Right lobe of liver (tissue), 4 donors: ENCODE results near the gene TPRN.

Experiments
- CTCF ChIP-seq, 4 donors: fragments of 200-600 bp in 3 of 4; fragments of 450-650 bp in 1 of 4; IDR thresholded peaks; one replicate each; pipeline versions ENCODE4 v1.5.1 to v1.8.0; 2016 to 2022; ENCODE audit warnings: antibody characterized with exemption in 4 of 4, mild to moderate bottlenecking in 2 of 4
- POLR2A ChIP-seq: fragments of 450-650 bp; IDR thresholded peaks from one replicate; pipeline ENCODE4 v1.6.1; 2017; ENCODE audit warnings: antibody characterized with exemption, mild to moderate bottlenecking
- donor health status: DM: no; HTN: no; CAD: no.
- donor health status: DM: no; HTN: no; CAD: no.
- donor health status: DM: no; HTN: yes; CAD: no.

DNA sequence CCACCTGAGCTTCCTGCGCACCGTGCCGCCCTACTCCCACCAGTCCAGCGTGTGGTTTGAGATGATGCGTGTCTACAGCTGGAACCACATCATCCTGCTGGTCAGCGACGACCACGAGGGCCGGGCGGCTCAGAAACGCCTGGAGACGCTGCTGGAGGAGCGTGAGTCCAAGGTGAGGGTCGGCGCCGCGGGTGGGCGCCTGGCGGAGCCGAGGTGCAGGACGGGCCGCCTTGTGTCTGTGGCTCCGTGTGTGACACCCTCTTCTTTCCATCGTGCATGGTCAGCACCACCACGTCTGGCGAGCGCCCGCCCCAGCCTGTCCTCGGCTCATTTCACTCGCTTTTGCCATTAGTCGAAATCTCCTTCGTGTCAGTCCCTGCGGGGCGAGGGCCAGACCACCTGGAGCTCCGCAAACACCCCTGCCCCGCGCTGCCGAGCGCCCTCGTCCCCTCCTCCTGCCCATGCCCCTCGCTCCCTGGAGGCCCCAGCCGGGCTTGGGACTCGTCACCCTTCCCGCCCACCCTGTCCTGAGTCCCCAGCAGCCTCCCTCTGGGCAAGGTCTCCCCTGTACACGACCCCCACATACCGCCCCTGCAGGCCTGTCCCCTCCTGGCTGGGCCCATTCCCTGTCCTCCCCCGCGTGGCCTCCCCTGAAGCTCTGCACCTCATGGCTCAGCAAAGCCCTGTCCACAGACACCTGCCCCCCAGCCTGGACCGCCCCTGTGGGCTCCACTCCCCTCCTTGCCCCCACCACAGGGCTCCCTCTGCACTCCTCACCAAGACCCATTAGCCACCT lies 54.6 kb downstream of the TPRN start:
- TF ChIP-seq CTCF (IDR thresholded peaks at IDR 0.05) = no peak
- TF ChIP-seq POLR2A = no peak
